HEK293 (cell line): ENCODE measurements around the gene FOXN3.

ENCODE experiments used
- CTCF ChIP-seq: fragments of 450-650 bp; formaldehyde crosslinking; IDR thresholded peaks from 2 replicates; pipeline ENCODE4 v1.5.1; 2016; ENCODE audit warnings: missing biosample characterization, missing genetic modification characterization
- REST ChIP-seq: fragments of 450-650 bp; formaldehyde crosslinking; IDR thresholded peaks from 2 replicates; pipeline ENCODE4 v1.5.1; 2016; ENCODE audit warnings: missing biosample characterization, missing genetic modification characterization
- SALL2 ChIP-seq: fragments of 450-650 bp; formaldehyde crosslinking; IDR thresholded peaks from 2 replicates; pipeline ENCODE4 v1.5.0; 2017; ENCODE audit warnings: missing biosample characterization, mild to moderate bottlenecking, missing genetic modification characterization, borderline replicate concordance
- YY1 ChIP-seq: fragments of 450-650 bp; formaldehyde crosslinking; IDR thresholded peaks from 2 replicates; pipeline ENCODE4 v1.5.1; 2018; ENCODE audit warnings: missing biosample characterization, missing genetic modification characterization
- ZBTB49 ChIP-seq: fragments of 450-650 bp; formaldehyde crosslinking; IDR thresholded peaks from 2 replicates; pipeline ENCODE4 v1.5.1; 2016; ENCODE audit warnings: missing biosample characterization, missing genetic modification characterization, low read depth
- ZFHX2 ChIP-seq: fragments of 450-650 bp; formaldehyde crosslinking; conservative IDR thresholded peaks from 2 replicates; pipeline ENCODE4 v1.5.1; 2016; ENCODE audit warnings: missing biosample characterization, missing genetic modification characterization
- ZNF114 ChIP-seq: fragments of 450-650 bp; formaldehyde crosslinking; IDR thresholded peaks from 2 replicates; pipeline ENCODE4 v1.5.0; 2017; ENCODE audit warnings: missing biosample characterization, missing genetic modification characterization
- ZNF792 ChIP-seq: fragments of 450-650 bp; formaldehyde crosslinking; IDR thresholded peaks from 2 replicates; pipeline ENCODE4 v1.5.1; 2016; ENCODE audit warnings: missing biosample characterization, missing genetic modification characterization
- TF ChIP-seq, protein P1 (sequence below): sonication (generic); formaldehyde crosslinking; IDR thresholded peaks from 2 replicates; pipeline ENCODE4 v1.8.1; 2022; ENCODE audit warnings: mild to moderate bottlenecking, moderate library complexity, missing genetic modification reagents
- TF ChIP-seq, protein P2 (sequence below): fragments of 450-650 bp; formaldehyde crosslinking; IDR thresholded peaks from 2 replicates; pipeline ENCODE4 v1.5.1; 2016; ENCODE audit warnings: missing biosample characterization, missing genetic modification characterization

- TF ChIP-seq ZFHX2 (no peak), YY1 (tag by site-specific recombination) (no peak), CTCF (tag by site-specific recombination) (no peak), ZBTB49 (tag by site-specific recombination) (no peak), ZNF792 (tag by site-specific recombination) (no peak), SALL2 (tag by site-specific recombination) (no peak), ZNF114 (no peak), REST (tag by site-specific recombination) (no peak)
- TF ChIP-seq, protein P1, sequence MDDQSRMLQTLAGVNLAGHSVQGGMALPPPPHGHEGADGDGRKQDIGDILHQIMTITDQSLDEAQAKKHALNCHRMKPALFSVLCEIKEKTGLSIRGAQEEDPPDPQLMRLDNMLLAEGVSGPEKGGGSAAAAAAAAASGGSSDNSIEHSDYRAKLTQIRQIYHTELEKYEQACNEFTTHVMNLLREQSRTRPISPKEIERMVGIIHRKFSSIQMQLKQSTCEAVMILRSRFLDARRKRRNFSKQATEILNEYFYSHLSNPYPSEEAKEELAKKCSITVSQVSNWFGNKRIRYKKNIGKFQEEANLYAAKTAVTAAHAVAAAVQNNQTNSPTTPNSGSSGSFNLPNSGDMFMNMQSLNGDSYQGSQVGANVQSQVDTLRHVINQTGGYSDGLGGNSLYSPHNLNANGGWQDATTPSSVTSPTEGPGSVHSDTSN (CRISPR knock-in tag): no peak
- TF ChIP-seq, protein P2, sequence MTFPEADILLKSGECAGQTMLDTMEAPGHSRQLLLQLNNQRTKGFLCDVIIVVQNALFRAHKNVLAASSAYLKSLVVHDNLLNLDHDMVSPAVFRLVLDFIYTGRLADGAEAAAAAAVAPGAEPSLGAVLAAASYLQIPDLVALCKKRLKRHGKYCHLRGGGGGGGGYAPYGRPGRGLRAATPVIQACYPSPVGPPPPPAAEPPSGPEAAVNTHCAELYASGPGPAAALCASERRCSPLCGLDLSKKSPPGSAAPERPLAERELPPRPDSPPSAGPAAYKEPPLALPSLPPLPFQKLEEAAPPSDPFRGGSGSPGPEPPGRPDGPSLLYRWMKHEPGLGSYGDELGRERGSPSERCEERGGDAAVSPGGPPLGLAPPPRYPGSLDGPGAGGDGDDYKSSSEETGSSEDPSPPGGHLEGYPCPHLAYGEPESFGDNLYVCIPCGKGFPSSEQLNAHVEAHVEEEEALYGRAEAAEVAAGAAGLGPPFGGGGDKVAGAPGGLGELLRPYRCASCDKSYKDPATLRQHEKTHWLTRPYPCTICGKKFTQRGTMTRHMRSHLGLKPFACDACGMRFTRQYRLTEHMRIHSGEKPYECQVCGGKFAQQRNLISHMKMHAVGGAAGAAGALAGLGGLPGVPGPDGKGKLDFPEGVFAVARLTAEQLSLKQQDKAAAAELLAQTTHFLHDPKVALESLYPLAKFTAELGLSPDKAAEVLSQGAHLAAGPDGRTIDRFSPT (tag by site-specific recombination): no peak
Measured at GRCh38 chr14:89227496-89227836, 189.6 kb downstream of the FOXN3 start.
